Measurements from ENCODE around the gene SPPL2A. TPM values are rescaled to one million over a fixed set of nuclear protein-coding genes. Genes with fewer than 3 reads are reported as not detected.

SPPL2A gene
- total RNA-seq, 1 donor from 2014 or later: 27.3 TPM

DNA sequence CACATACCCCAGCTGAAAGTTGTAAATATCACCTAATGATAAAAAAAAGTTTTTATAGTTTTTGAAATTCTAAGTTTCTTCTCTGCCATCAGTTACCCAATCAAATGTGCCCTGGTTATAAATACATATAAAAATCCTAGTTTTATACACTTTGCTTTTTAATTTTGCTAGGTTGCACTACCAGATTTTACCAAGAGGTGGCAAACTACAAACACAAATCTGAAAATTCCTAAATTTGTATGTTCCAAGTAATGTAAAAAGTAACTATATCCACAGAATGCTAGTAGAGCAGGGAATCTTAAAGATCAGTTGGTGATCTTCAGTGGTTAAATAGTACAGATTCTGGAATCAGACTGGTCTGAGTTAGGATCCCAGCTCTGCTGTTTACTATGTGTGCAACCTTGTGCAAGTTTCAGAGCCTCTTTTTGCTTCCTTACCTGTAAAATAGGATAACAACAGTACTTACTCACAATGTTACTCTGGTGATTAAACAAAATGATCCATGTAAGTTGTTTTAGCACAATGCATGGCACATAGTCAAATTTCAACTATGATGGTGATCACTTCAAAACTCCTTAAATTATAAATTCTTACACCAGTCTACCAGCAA is 89.9 kb downstream of the SPPL2A start:
- Histone ChIP-seq H3K4me1 (no peaks in the 10 kb centered on the region), H3F3A (ENCODE audit: low read depth) (peaks cover 12% of the 10 kb centered on the region), H4K20me1 (ENCODE audit: low read depth) (peaks cover 33% of the 10 kb centered on the region), H3K27me3 (no peaks in the 10 kb centered on the region), H3K9me3 (ENCODE audit: low read depth) (no peaks in the 10 kb centered on the region), H3K4me2 (no peak overlapping the region), H3K36me3 (no peaks in the 10 kb centered on the region), H3K27ac (no peak overlapping the region), H2AFZ (replicated peaks) (no peak overlapping the region), H3K79me2 (ENCODE audit: low read depth) (peaks cover 100% of the 10 kb centered on the region), H3K9ac (no peak overlapping the region), H3K4me3 (no peak overlapping the region)
- Mint-ChIP-seq H3K9me3 (no peaks in the 10 kb centered on the region), H3K36me3 (peaks cover 7% of the 10 kb centered on the region), H3K27ac (no peak overlapping the region), H3K27me3 (ENCODE audit: insufficient read depth, low read depth) (peaks cover 2% of the 10 kb centered on the region), H3K4me3 (no peak overlapping the region), H3K4me1 (peaks cover 6% of the 10 kb centered on the region)
- TF ChIP-seq EZH2 (IDR thresholded peaks at IDR 0.05): no peak
- no peak for TF ChIP-seq EZH2phosphoT487 (IDR thresholded peaks at IDR 0.05)
- TF ChIP-seq, protein P1, sequence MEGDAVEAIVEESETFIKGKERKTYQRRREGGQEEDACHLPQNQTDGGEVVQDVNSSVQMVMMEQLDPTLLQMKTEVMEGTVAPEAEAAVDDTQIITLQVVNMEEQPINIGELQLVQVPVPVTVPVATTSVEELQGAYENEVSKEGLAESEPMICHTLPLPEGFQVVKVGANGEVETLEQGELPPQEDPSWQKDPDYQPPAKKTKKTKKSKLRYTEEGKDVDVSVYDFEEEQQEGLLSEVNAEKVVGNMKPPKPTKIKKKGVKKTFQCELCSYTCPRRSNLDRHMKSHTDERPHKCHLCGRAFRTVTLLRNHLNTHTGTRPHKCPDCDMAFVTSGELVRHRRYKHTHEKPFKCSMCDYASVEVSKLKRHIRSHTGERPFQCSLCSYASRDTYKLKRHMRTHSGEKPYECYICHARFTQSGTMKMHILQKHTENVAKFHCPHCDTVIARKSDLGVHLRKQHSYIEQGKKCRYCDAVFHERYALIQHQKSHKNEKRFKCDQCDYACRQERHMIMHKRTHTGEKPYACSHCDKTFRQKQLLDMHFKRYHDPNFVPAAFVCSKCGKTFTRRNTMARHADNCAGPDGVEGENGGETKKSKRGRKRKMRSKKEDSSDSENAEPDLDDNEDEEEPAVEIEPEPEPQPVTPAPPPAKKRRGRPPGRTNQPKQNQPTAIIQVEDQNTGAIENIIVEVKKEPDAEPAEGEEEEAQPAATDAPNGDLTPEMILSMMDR (IDR thresholded peaks at IDR 0.05): peak; percentile 77
- no peak for DNase-seq (ENCODE audit: low spot score)

DNA sequence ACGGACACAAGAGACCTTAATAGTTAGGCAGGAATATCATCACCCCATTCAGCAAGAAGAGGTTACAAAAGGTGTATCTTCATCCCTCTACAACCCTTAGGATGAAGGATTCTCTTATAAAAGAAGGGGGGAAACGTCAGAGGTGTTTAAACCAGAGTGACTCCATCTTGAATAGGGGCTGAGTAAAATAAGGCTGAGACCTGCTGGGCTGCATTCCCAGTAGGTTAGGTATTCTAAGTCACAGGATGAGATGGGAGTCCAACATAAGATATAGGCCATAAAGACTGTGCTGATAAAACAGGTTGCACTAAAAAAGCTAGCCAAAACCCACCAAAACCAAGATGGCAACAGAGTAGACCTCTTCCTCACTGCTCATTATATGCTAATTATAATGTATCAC is 95.4 kb downstream of the SPPL2A start:
- Histone ChIP-seq H4K20me1 (ENCODE audit: low read depth) (peaks cover 7% of the 10 kb centered on the region), H3K9ac (no peak overlapping the region), H3K4me3 (no peak overlapping the region), H2AFZ (replicated peaks) (no peak overlapping the region), H3K4me2 (no peak overlapping the region), H3F3A (ENCODE audit: low read depth) (no peaks in the 10 kb centered on the region), H3K4me1 (no peaks in the 10 kb centered on the region), H3K27me3 (no peaks in the 10 kb centered on the region), H3K9me3 (ENCODE audit: low read depth) (no peaks in the 10 kb centered on the region), H3K36me3 (peaks cover 7% of the 10 kb centered on the region), H3K27ac (no peak overlapping the region), H3K79me2 (ENCODE audit: low read depth) (peaks cover 98% of the 10 kb centered on the region)
- no peak for DNase-seq (ENCODE audit: low spot score)
- peaks cover 31% of the 10 kb centered on the region for H3K36me3 Mint-ChIP-seq
- TF ChIP-seq EZH2 (IDR thresholded peaks at IDR 0.05): no peak
- TF ChIP-seq, protein P1 (IDR thresholded peaks at IDR 0.05): no peak
- no peak for TF ChIP-seq EZH2phosphoT487 (IDR thresholded peaks at IDR 0.05)
- no peaks in the 10 kb centered on the region for H3K4me1 Mint-ChIP-seq
- H3K9me3 Mint-ChIP-seq: peaks cover 12% of the 10 kb centered on the region
- no peak overlapping the region for H3K4me3 Mint-ChIP-seq
- no peak overlapping the region for H3K27ac Mint-ChIP-seq
- H3K27me3 Mint-ChIP-seq (ENCODE audit: insufficient read depth, low read depth): no peaks in the 10 kb centered on the region

DNA sequence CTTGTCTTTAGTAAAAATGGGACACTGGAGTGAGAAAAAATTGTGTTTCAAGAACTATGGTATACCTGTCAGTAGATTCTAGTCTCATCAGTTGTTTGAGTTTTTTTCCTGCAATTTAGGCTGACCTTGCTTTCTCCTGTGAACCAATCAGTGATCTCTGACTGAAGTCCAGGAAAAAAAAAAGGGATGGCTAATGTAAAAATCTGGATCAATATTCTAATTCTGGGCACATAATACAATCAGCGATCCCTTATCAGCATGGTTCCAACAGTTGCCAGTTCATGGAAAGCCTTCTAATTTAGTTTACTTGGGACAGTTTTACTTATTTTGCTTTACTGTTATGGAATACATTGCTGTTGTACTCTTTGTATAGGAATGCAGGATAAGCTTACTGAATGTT is 95.9 kb downstream of the SPPL2A start:
- H3K4me3 Mint-ChIP-seq: no peak overlapping the region
- H3K9me3 Mint-ChIP-seq: peaks cover 12% of the 10 kb centered on the region
- no peaks in the 10 kb centered on the region for H3K27me3 Mint-ChIP-seq (ENCODE audit: insufficient read depth, low read depth)
- Histone ChIP-seq H3K27me3 (no peaks in the 10 kb centered on the region), H4K20me1 (ENCODE audit: low read depth) (peaks cover 3% of the 10 kb centered on the region), H2AFZ (replicated peaks) (no peak overlapping the region), H3K79me2 (ENCODE audit: low read depth) (peaks cover 98% of the 10 kb centered on the region), H3K4me3 (no peak overlapping the region), H3K9me3 (ENCODE audit: low read depth) (no peaks in the 10 kb centered on the region), H3K4me2 (no peak overlapping the region), H3K4me1 (no peaks in the 10 kb centered on the region), H3K36me3 (peaks cover 7% of the 10 kb centered on the region), H3F3A (ENCODE audit: low read depth) (no peaks in the 10 kb centered on the region), H3K27ac (no peak overlapping the region), H3K9ac (no peak overlapping the region)
- DNase-seq (ENCODE audit: low spot score): no peak
- TF ChIP-seq, protein P1 (IDR thresholded peaks at IDR 0.05): no peak
- TF ChIP-seq EZH2phosphoT487 (IDR thresholded peaks at IDR 0.05) (no peak), EZH2 (IDR thresholded peaks at IDR 0.05) (no peak)
- no peak overlapping the region for H3K27ac Mint-ChIP-seq
- no peaks in the 10 kb centered on the region for H3K4me1 Mint-ChIP-seq
- peaks cover 32% of the 10 kb centered on the region for H3K36me3 Mint-ChIP-seq

Measured in neural progenitor cell (in vitro differentiated cells).